AG10803 (cell line): Measurements from ENCODE around the gene HILPDA.

ENCODE experiments used
- DNase-seq: peaks from one replicate; pipeline ENCODE4 v3.0.0; 2010; ENCODE audit warnings: low read depth
- H3K4me3 ChIP-seq: 2 replicates; pipeline ENCODE4 v1.5.1; 2011; ENCODE audit warnings: mild to moderate bottlenecking, low read length, control low read depth
- TF ChIP-seq, protein P1 (sequence below): conservative IDR thresholded peaks from 2 replicates; pipeline ENCODE4 v1.5.1; 2011; ENCODE audit warnings: mild to moderate bottlenecking, low read length, control low read depth, inconsistent platforms

HILPDA gene, protein sequence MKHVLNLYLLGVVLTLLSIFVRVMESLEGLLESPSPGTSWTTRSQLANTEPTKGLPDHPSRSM

DNA sequence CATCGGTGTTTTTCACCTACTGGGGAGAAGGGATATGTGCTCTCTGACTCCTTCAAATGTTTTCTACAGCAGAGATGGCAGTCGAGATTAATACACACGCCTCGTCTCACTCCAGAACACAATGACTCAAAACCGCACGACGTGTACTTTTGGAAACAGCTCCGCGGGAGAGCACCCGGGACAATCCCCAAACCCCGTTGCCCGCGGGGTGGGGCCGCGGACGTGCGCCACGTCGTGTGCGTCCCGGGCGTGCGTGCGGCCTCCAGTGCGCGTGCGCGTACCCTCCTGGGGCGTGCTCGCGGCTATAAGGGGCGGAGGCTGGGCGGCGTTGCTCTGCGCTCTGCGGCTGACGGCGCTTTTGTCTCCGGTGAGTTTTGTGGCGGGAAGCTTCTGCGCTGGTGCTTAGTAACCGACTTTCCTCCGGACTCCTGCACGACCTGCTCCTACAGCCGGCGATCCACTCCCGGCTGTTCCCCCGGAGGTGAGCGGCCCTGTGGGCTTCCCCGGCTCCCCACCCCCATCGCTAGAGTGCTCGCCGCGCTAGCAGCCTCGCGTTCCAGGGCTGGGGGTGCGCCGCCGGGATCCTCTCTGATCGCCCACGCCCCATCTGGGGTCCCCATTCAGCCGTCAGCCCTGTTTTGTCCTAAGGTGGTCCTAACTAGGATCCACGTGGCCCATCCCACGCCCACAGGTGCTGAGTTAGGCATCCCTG lies at the start of gene HILPDA:
Gene HILPDA (plus strand): TSS at position 336 of the 712 bp plus-strand sequence. CDS start 1,391 bp downstream, outside the sequence.
- H3K4me3 ChIP-seq = peak within 1 kb of the TSS; percentile 98
- TF ChIP-seq, protein P1, sequence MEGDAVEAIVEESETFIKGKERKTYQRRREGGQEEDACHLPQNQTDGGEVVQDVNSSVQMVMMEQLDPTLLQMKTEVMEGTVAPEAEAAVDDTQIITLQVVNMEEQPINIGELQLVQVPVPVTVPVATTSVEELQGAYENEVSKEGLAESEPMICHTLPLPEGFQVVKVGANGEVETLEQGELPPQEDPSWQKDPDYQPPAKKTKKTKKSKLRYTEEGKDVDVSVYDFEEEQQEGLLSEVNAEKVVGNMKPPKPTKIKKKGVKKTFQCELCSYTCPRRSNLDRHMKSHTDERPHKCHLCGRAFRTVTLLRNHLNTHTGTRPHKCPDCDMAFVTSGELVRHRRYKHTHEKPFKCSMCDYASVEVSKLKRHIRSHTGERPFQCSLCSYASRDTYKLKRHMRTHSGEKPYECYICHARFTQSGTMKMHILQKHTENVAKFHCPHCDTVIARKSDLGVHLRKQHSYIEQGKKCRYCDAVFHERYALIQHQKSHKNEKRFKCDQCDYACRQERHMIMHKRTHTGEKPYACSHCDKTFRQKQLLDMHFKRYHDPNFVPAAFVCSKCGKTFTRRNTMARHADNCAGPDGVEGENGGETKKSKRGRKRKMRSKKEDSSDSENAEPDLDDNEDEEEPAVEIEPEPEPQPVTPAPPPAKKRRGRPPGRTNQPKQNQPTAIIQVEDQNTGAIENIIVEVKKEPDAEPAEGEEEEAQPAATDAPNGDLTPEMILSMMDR = peak; percentile 27; the same call in 1 of the 2 replicates

DNA sequence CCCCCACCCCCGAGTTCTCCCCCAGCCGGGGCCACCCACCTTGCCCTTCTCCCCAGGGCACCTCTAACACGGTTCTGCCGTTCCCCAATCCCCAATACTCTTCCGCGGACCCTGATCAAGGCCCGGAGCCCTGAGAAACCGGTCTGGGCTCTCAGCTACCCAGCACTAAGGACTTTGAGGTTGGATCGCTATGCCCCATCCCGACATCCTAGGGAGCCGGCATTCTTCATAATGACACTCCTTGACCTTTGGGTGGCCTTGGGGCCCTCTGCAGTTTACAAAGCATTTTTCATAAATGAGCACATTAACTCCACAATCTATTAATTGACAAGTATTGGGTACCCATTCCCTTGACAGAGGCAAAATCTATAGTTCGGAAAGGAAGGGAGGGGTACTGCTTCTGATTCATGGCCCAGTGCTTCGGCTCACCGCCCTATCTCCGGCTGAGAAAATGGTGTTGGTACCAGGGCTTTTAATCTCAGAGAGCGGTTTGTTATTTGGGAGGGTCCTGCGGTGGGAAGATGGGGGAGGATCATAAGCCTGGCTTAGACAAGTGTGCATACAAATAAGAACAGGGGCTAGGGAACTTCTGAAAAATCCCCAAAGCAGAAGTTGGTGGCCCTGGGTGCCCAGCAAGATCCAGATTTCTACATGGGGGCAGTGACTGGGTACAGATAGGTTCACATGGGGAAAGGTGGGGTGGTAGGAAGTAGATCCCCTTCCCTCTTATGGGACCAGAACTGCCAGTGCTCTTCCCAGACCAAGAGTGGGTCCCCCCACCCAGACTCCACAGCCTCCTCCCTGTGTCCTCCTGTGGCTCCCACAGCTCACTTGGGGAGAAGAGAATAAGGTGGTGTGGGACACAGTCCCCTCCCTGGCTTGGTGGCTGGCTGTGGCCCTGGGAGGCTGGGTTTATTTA lies 49.1 kb upstream of the HILPDA start:
- H3K4me3 ChIP-seq = peak overlapping the region; percentile 28
- no peak for DNase-seq
- TF ChIP-seq, protein P1 = no peak

More for the DNA sequence above, at the start of gene HILPDA:
- peak; percentile 97 for DNase-seq

DNA sequence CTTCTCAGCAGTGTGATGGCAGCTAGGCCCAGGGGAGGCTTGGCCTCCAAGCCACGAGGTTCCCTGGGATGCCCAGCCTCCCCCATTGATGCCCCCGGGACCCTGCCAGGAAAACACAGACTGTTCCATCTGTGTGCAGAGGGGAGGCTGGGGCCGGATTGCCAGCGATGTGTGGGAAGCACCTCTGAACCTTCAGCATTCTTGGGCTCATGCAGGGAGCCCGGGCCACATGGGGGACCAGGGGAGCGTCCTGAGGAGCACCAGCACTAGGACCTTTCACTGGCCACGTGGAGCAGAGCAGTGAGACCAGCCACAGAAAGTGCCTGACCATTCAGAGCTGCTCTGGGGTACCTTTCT lies 48.5 kb upstream of the HILPDA start:
- no peak overlapping the region for H3K4me3 ChIP-seq
- DNase-seq = no peak
- TF ChIP-seq, protein P1 = no peak

DNA sequence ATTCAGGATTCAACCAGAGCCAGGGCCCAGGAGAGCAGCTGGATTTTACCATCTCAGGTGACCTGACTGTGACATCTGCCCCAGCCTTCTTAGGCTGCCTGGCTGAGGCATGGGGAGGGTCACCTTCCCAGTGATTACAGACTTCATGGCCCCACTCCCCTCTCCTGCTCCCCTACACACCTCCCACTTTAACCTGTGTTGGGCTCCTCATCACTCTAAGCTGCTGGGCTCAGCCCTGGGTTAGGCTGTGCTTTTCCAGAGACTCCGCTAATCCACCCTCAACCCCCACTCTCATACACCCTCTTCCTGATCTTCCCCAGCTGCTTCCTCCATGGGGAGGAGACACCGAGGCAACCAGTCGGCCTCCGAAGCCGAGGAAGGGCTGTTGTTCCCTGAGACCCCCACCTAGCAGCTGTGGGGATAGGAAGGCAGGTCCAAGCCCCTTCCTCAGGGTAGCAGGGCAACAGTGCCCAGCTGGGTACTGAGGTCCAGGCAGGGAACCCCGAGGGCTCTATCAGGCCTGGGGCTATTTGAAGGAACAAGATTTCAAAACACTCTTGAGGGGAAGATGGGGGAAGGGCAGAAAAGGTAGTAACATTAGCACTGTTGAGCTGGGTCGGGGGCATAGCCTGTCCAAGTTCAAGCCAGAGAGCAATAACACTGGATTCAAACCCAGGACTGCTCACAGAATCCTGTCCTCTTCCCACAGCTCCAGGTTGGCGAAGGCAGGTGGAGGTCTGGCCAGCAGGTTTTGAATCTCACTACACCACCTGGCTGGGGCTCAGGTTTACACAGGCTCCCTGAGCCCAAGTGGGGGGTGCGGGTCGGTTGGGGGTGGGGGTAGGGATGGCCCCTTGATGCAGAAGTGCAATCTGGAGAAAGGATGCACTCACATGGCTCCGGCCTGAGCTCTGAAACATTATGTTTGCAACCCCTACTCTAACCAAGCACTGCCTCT lies 47.6 kb upstream of the HILPDA start:
- no peak for DNase-seq
- TF ChIP-seq, protein P1 = no peak
- H3K4me3 ChIP-seq = peak overlapping the region; percentile 88

DNA sequence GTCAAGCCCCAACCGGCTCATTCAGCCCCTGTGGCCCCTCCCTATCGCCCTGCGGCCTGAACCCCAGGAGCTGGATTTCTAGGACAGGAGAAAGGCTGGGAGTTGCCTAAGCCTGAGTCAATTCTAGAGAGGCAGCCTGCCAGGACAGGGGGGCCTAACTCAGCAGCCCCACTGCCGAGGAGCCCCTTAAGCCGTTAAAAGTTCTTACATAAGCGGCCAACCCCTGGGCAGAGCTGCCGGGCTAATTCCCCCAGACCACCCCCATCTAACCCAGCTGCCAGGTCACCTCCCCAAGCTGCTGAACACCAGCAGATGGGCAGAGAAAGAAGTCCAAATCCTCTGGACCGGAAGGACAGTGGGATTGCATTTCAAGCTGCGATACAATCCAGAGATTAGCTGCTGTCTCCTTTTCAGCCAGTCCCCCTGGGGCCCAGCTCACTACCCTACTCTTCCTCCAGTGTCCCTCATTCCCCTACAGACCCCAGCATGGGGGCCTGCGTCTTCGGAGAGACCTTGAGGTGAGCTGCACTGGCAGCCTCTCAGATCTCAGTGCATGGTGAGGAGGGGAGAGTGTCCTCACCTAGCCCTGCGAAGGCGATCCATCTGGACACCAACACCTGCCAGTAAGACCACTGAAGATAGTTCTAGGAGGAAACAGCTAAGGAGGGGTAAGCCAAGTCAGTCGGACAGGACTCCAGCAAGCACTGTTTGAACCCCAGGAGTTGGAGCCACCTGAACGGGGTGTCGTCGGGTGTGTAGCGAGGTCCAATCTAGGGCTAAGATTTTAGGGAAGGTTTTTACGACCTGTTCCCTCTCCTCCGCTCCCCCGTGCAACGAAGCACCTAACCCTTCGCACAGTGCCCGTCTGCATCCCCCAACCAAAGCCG lies 46.7 kb upstream of the HILPDA start:
- DNase-seq = no peak
- TF ChIP-seq, protein P1 = no peak
- H3K4me3 ChIP-seq = peak overlapping the region; percentile 88
